K562 (cell line): ENCODE measurements around the gene PTCH1. TPM values are rescaled to one million over a fixed set of nuclear protein-coding genes. Genes with fewer than 3 reads are reported as not detected.

ENCODE experiments used
- ATAC-seq: fragments of 200-7000 bp; cut with Tn5 transposase; 3 replicates; pipeline ENCODE4 v1.9.1; 2020; ENCODE audit warnings: moderate library complexity
- BruUV-seq: library from RNA; stranded (reverse); fragments of 400-500 nt; replicated peaks from 2 replicates; lab custom pipeline; 2021; lab: Mats Ljungman, UMichigan
- CTCF ChIA-PET: fragments of 300-600 bp; formaldehyde crosslinking; extraction: SDS; loops from one replicate; lab custom pipeline; 2021; ENCODE audit warnings: low intra/inter-chr PET ratio; lab: Yijun Ruan, JAX
- POLR2A ChIA-PET: fragments of 300-600, 350-650 bp; sonication (Branson Sonifier 250); formaldehyde crosslinking; extraction: SDS; loops from one replicate; lab custom pipeline; 2021; ENCODE audit warnings: antibody characterized with exemption, inconsistent platforms; lab: Yijun Ruan, JAX
- DNase-seq, 4 experiments: peaks; one replicate each; pipeline versions ENCODE4 v3.0.0 to v3.0.0-alpha.2; 2011 to 2018; ENCODE audit warnings: low spot score in 3 of 4, mixed read lengths in 3 of 4; ENCODE audit errors: extremely low read depth in 1 of 4
- FAIRE-seq: peaks from 2 replicates; lab custom pipeline; 2011; peaks lifted over from hg19 to GRCh38; lab: Jason Lieb, UNC
- H2AFZ ChIP-seq: 2 replicates; pipeline ENCODE4 v1.6.0; 2011; ENCODE audit warnings: low read depth, low read length, control low read depth, inconsistent platforms
- H3K27ac ChIP-seq: fragments of 200-600 bp; 3 replicates; pipeline ENCODE4 v1.8.0; 2011; ENCODE audit warnings: low read depth, mild to moderate bottlenecking, control low read depth, inconsistent platforms, low read length, moderate library complexity, mixed read lengths; ENCODE audit errors: extremely low read depth
- H3K27me3 ChIP-seq, 2 experiments: fragments of 300-600 bp in 1 of 2; 2 replicates in 1 of 2; 3 replicates in 1 of 2; pipeline versions ENCODE4 v1.6.0 to v1.8.0; 2011; ENCODE audit warnings: inconsistent platforms in 2 of 2, low read length in 2 of 2, mild to moderate bottlenecking in 1 of 2, mixed read lengths in 1 of 2, moderate library complexity in 1 of 2; ENCODE audit not compliant: control insufficient read depth in 2 of 2, insufficient read depth in 2 of 2
- H3K36me3 ChIP-seq: fragments of 300-600 bp; 3 replicates; pipeline ENCODE4 v1.8.0; 2011; ENCODE audit warnings: mild to moderate bottlenecking, low read length, inconsistent platforms; ENCODE audit not compliant: control insufficient read depth, insufficient read depth
- H3K4me1 ChIP-seq, 2 experiments: fragments of 200-600 bp in 1 of 2; replicated peaks in 1 of 2; 2 replicates in 1 of 2; 3 replicates in 1 of 2; pipeline versions ENCODE4 v1.5.1 to v1.8.0; 2011; ENCODE audit warnings: inconsistent platforms in 2 of 2, low read length in 2 of 2, mild to moderate bottlenecking in 1 of 2, mixed read lengths in 1 of 2, moderate library complexity in 1 of 2; ENCODE audit not compliant: control insufficient read depth in 2 of 2, insufficient read depth in 2 of 2
- H3K4me2 ChIP-seq: 2 replicates; pipeline ENCODE4 v1.6.1; 2011; ENCODE audit warnings: low read length, control low read depth, inconsistent platforms, mixed read lengths; ENCODE audit not compliant: insufficient read depth
- H3K4me3 ChIP-seq: fragments of 200-600 bp; sonication (generic), shearing (Covaris generic); 2 replicates; pipeline ENCODE4 v1.5.1; 2016; ENCODE audit warnings: control low read depth, inconsistent platforms
- H3K79me2 ChIP-seq: fragments of 200-600 bp; 3 replicates; pipeline ENCODE4 v1.8.0; 2011; ENCODE audit warnings: low read length, inconsistent platforms; ENCODE audit not compliant: control insufficient read depth, insufficient read depth
- H3K9ac ChIP-seq, 2 experiments: 2 replicates each; pipeline versions ENCODE4 v1.6.0 to v1.6.1; 2011; ENCODE audit warnings: low read depth in 2 of 2, low read length in 2 of 2, control low read depth in 1 of 2, inconsistent platforms in 1 of 2, mild to moderate bottlenecking in 1 of 2, mixed read lengths in 1 of 2; ENCODE audit not compliant: insufficient read depth in 1 of 2
- H3K9me1 ChIP-seq: one replicate; pipeline ENCODE4 v1.6.0; 2011; ENCODE audit warnings: inconsistent platforms, mild to moderate bottlenecking, low read length, moderate library complexity; ENCODE audit not compliant: control insufficient read depth, insufficient read depth
- H3K9me3 ChIP-seq: replicated peaks from 2 replicates; pipeline ENCODE4 v1.5.1; 2011; ENCODE audit warnings: low read depth, low read length, inconsistent platforms; ENCODE audit not compliant: control insufficient read depth, insufficient read depth
- H4K20me1 ChIP-seq: replicated peaks from 2 replicates; pipeline ENCODE4 v1.6.1; 2011; ENCODE audit warnings: low read length, inconsistent platforms, mixed read lengths; ENCODE audit not compliant: control insufficient read depth, insufficient read depth
- ARHGAP35 ChIP-seq: fragments of 450-650 bp; IDR thresholded peaks from 2 replicates; pipeline ENCODE4 v1.6.1; 2018; ENCODE audit not compliant: partially characterized antibody
- BACH1 ChIP-seq: fragments of 200-800 bp; sonication (Bioruptor generic); IDR thresholded peaks from 2 replicates; pipeline ENCODE4 v1.6.1; 2016; ENCODE audit warnings: missing genetic modification characterization, missing compliant biosample characterization
- CBFA2T3 ChIP-seq: fragments of 450-650 bp; IDR thresholded peaks from 2 replicates; pipeline ENCODE4 v1.6.1; 2017
- CBFB ChIP-seq: sonication (generic); formaldehyde crosslinking; IDR thresholded peaks from 2 replicates; pipeline ENCODE4 v1.4.0; 2020; ENCODE audit warnings: mild to moderate bottlenecking, missing genetic modification reagents
- CEBPB ChIP-seq: fragments of 450-650 bp; IDR thresholded peaks from 2 replicates; pipeline ENCODE4 v1.6.1; 2016; ENCODE audit warnings: missing genetic modification characterization, missing compliant biosample characterization
- COPS2 ChIP-seq: fragments of 450-650 bp; conservative IDR thresholded peaks from 2 replicates; pipeline ENCODE4 v1.6.1; 2016; ENCODE audit warnings: mild to moderate bottlenecking, moderate library complexity
- EP300 ChIP-seq: IDR thresholded peaks from 2 replicates; pipeline ENCODE4 v1.6.1; 2012; ENCODE audit warnings: low read length, improper control_type of control experiment
- EWSR1 ChIP-seq: fragments of 450-650 bp; IDR thresholded peaks from 2 replicates; pipeline ENCODE4 v1.6.1; 2018; ENCODE audit warnings: borderline replicate concordance, mild to moderate bottlenecking, low read depth, moderate library complexity; ENCODE audit not compliant: partially characterized antibody
- HDAC2 ChIP-seq: fragments of 450-650 bp; IDR thresholded peaks from 2 replicates; pipeline ENCODE4 v1.6.1; 2016; ENCODE audit warnings: mild to moderate bottlenecking
- NUFIP1 ChIP-seq: fragments of 450-650 bp; IDR thresholded peaks from 2 replicates; pipeline ENCODE4 v1.6.1; 2018; ENCODE audit not compliant: partially characterized antibody
- PCBP1 ChIP-seq: fragments of 200-400 bp; formaldehyde crosslinking; IDR thresholded peaks from 2 replicates; pipeline ENCODE4 v1.6.1; 2018; ENCODE audit warnings: mild to moderate bottlenecking, low read depth, low read length; ENCODE audit not compliant: poor library complexity, severe bottlenecking
- PTTG1 ChIP-seq: fragments of 450-650 bp; IDR thresholded peaks from 2 replicates; pipeline ENCODE4 v1.6.1; 2016; ENCODE audit warnings: low read depth, mild to moderate bottlenecking, missing genetic modification characterization, missing compliant biosample characterization
- RBM25 ChIP-seq: fragments of 200-400 bp; formaldehyde crosslinking; IDR thresholded peaks from 2 replicates; pipeline ENCODE4 v1.6.1; 2018; ENCODE audit warnings: low read length, low read depth, moderate library complexity; ENCODE audit not compliant: severe bottlenecking
- SMARCC2 ChIP-seq: fragments of 450-650 bp; IDR thresholded peaks from 2 replicates; pipeline ENCODE4 v1.6.1; 2017; ENCODE audit warnings: antibody characterized with exemption, moderate library complexity, mild to moderate bottlenecking, low read depth
- SMARCE1 ChIP-seq: fragments of 450-650 bp; IDR thresholded peaks from 2 replicates; pipeline ENCODE4 v1.7.1; 2016; ENCODE audit warnings: mild to moderate bottlenecking
- TCF7L2 ChIP-seq: fragments of 150-350 bp; IDR thresholded peaks from 2 replicates; pipeline ENCODE4 v1.6.1; 2016; ENCODE audit warnings: low read depth, mild to moderate bottlenecking, low read length, moderate library complexity
- THRB ChIP-seq: fragments of 450-650 bp; formaldehyde crosslinking; conservative IDR thresholded peaks from 2 replicates; pipeline ENCODE4 v1.4.0; 2022; ENCODE audit warnings: mild to moderate bottlenecking, missing genetic modification characterization
- USF1 ChIP-seq: sonication (generic); formaldehyde crosslinking; IDR thresholded peaks from 2 replicates; pipeline ENCODE4 v1.9.0; 2022; ENCODE audit warnings: mild to moderate bottlenecking, missing genetic modification reagents
- ZNF121 ChIP-seq: sonication (generic); formaldehyde crosslinking; conservative IDR thresholded peaks from 2 replicates; pipeline ENCODE4 v1.8.0; 2022; ENCODE audit warnings: missing genetic modification reagents
- ZNF175 ChIP-seq: fragments of 200-800 bp; sonication (Bioruptor generic); IDR thresholded peaks from 2 replicates; pipeline ENCODE4 v1.6.1; 2016; ENCODE audit warnings: low read depth, mild to moderate bottlenecking, missing genetic modification characterization, missing compliant biosample characterization
- ZNF316 ChIP-seq: fragments of 450-650 bp; IDR thresholded peaks from 2 replicates; pipeline ENCODE4 v1.6.1; 2016
- ZNF347 ChIP-seq: fragments of 450-650 bp; formaldehyde crosslinking; IDR thresholded peaks from 2 replicates; pipeline ENCODE4 v1.4.0; 2020; ENCODE audit warnings: low read depth, mild to moderate bottlenecking, moderate library complexity
- WGBS: fragments of 100-300 bp; shearing (Covaris generic); methylation state at CpG from one replicate; pipeline ENCODE4 v1.1.6; 2016; ENCODE audit warnings: low coverage, mixed read lengths; ENCODE audit not compliant: insufficient coverage; ENCODE audit errors: missing lambda C conversion rate; 5-methylcytosine and 5-hydroxymethylcytosine counted together
- in situ Hi-C: fragments of 300-500 bp; cut with MboI; formaldehyde crosslinking; loops from 4 replicates; pipeline ENCODE4 v1.15.0; 2018; ENCODE audit warnings: inconsistent platforms, mixed read lengths
- intact Hi-C: fragments of 100-400 bp; cut with micrococcal nuclease; formaldehyde crosslinking; loops from 2 replicates; pipeline ENCODE4 v1.14.2; 2022
- polyA plus RNA-seq, 8 experiments: library from polyadenylated mRNA; depleted of rRNA in 4 of 8; stranded (reverse) in 5 of 8; unstranded in 3 of 8; fragments of >200 nt; fragmentation: Nextera tagmentation in 2 of 8; fragmentation: Illumina TruSeq in 1 of 8; extraction: Ambion mirVana in 2 of 8; extraction: Trizol in 1 of 8; gene quantifications; 2 replicates each; pipeline versions ENCODE4 v1.2.1 to v1.2.3, GENCODE V29; 2011 to 2014; ENCODE audit warnings: inconsistent platforms in 1 of 8, missing spikeins in 1 of 8
- total RNA-seq, 7 experiments: library from RNA; depleted of rRNA in 6 of 7; stranded (reverse); fragments of >200 nt in 6 of 7; fragmentation: Illumina TruSeq in 2 of 7; extraction: Trizol in 2 of 7; gene quantifications; 2 replicates each; pipeline versions ENCODE4 v1.2.1 to v1.2.3, GENCODE V29; 2011 to 2021; ENCODE audit warnings: low replicate concordance in 1 of 7

Gene PTCH1
- total and polyA plus RNA-seq, 9 of the 15 experiments (the other 6 are each of a cell fraction or from before 2014, with no cell fraction given), result 0.70 to 9.9 (median 3.8) TPM

GRCh38 chr9:95409650-95410426 is 106.9 kb downstream of the PTCH1 start:
- 45% methylated on average over 6 of the region's 6 CpGs for WGBS
- ChIA-PET POLR2A (interaction anchor here (0.6 to 0.7 kb wide), 2 partner anchors 8 to 56 kb away, joined by 3 to 4 read pairs; no protein-coding TSS in a partner anchor), CTCF (no interaction called here)
- Histone ChIP-seq H3K27ac (0 out of 3 replicates have a peak overlapping the region, but pooled peaks have one; percentile 21), H3K27me3 (0 out of 5 replicates have a peak, but pooled peaks cover 0 to 3% of the 10 kb centered on the region in 2 experiments), H3K9me3 (no peaks in the 10 kb centered on the region), H3K9ac (no peak overlapping the region), H4K20me1 (no peaks in the 10 kb centered on the region), H2AFZ (no peak overlapping the region), H3K9me1 (no peaks in the 10 kb centered on the region), H3K4me1 (peaks cover 15 to 25% of the 10 kb centered on the region in 2 experiments; a peak in 4 of 5 replicates), H3K4me3 (no peak overlapping the region), H3K79me2 (no peaks in the 10 kb centered on the region), H3K4me2 (no peak overlapping the region), H3K36me3 (no peaks in the 10 kb centered on the region)
- BruUV-seq, result no TSS peak
- DNase-seq (peak in 2 of 4 experiments; percentile 22 to 29), ATAC-seq (peak; percentile 28; the same call in 2 of the 3 replicates), FAIRE-seq (no peak)
- intact Hi-C loops (loop anchor here (5.0 kb wide), 1 partner anchor 97 kb away; no protein-coding TSS in a partner anchor), in situ Hi-C loops (no loop called here)
- TF ChIP-seq ARHGAP35 (no peak), ZNF175 (CRISPR knock-in tag) (0 out of 2 replicates have a peak, but pooled peaks have one; percentile 27), COPS2 (no peak), ZNF316 (no peak), USF1 (CRISPR knock-in tag) (no peak), PCBP1 (no peak), SMARCE1 (peak; percentile 50; the same call in 1 of the 2 replicates), CBFB (CRISPR knock-in tag) (no peak), CEBPB (tag) (peak; percentile 96), ZNF347 (CRISPR knock-in tag) (no peak), BACH1 (tag) (0 out of 2 replicates have a peak, but pooled peaks have one; percentile 0), NUFIP1 (no peak), EP300 (peak; percentile 26; the same call in 1 of the 2 replicates), SMARCC2 (peak; percentile 57; the same call in 1 of the 2 replicates), CBFA2T3 (no peak), THRB (no peak), HDAC2 (no peak), TCF7L2 (no peak), RBM25 (peak; percentile 93), ZNF121 (CRISPR knock-in tag) (no peak), EWSR1 (no peak), PTTG1 (tag) (no peak)
